Hematopoietic multipotent progenitor cell treated with erythropoietin and hydrocortisone succinate and interleukin-3 and kit ligand, for 15 days (in vitro differentiated cells): ENCODE data around the gene CASTOR1.
"Not testable (repeated sequence)": the region's sequence is repeated elsewhere in the genome, so short reads cannot be mapped to it uniquely, and the experiment has no call there.

Experiments
- DNase-seq: peaks from one replicate; pipeline ENCODE4 v3.0.0-alpha.2; 2015; ENCODE audit warnings: low spot score

CASTOR1 gene

GRCh38 chr22:30289141-30289979 lies at the start of gene CASTOR1:
TSS of gene CASTOR1 (minus strand) at chr22:30289505. CDS start at chr22:30289497, 8 bp downstream.
- peak; percentile 93 for DNase-seq

- DNase-seq, result no peak
These were observed 49.5 kb upstream of the CASTOR1 start for GRCh38 chr22:30338802-30339201.

- not testable (repeated sequence) for DNase-seq
These were observed 49.0 kb upstream of the CASTOR1 start for GRCh38 chr22:30338341-30338740.

- DNase-seq, result no peak
These were observed 48.1 kb upstream of the CASTOR1 start for GRCh38 chr22:30337461-30337778.

GRCh38 chr22:30336752-30337460 lies 47.6 kb upstream of the CASTOR1 start:
- no peak for DNase-seq

GRCh38 chr22:30335236-30335635 lies 45.9 kb upstream of the CASTOR1 start:
- no peak for DNase-seq

GRCh38 chr22:30334646-30335045 lies 45.3 kb upstream of the CASTOR1 start:
- no peak for DNase-seq

GRCh38 chr22:30333707-30334087 lies 44.4 kb upstream of the CASTOR1 start:
- no peak for DNase-seq

GRCh38 chr22:30332994-30333706 lies 43.8 kb upstream of the CASTOR1 start:
- DNase-seq, result no peak

- no peak for DNase-seq
These were observed 43.2 kb upstream of the CASTOR1 start for GRCh38 chr22:30332551-30332950.

GRCh38 chr22:30328466-30329049 lies 39.3 kb upstream of the CASTOR1 start:
- DNase-seq, result no peak

- DNase-seq, result no peak
These were observed 38.6 kb upstream of the CASTOR1 start for GRCh38 chr22:30327864-30328345.

GRCh38 chr22:30326706-30327362 lies 37.5 kb upstream of the CASTOR1 start, which contains the start of gene TBC1D10A:
TSS of gene TBC1D10A (minus strand) at chr22:30326941. CDS start at chr22:30326881, 60 bp downstream.
- peak; percentile 93 for DNase-seq

- DNase-seq, result no peak
These were observed 37.0 kb upstream of the CASTOR1 start for GRCh38 chr22:30326255-30326705.

GRCh38 chr22:30325724-30326254 lies 36.5 kb upstream of the CASTOR1 start:
- DNase-seq, result no peak

GRCh38 chr22:30325065-30325720 lies 35.9 kb upstream of the CASTOR1 start:
- no peak for DNase-seq

GRCh38 chr22:30324014-30324730 lies 34.9 kb upstream of the CASTOR1 start:
- no peak for DNase-seq

GRCh38 chr22:30323246-30323645 lies 33.9 kb upstream of the CASTOR1 start:
- DNase-seq, result no peak

GRCh38 chr22:30321461-30321860 lies 32.2 kb upstream of the CASTOR1 start:
- no peak for DNase-seq

- no peak for DNase-seq
These were observed 30.8 kb upstream of the CASTOR1 start for GRCh38 chr22:30320021-30320556.
